IMR-90 (cell line): ENCODE results near the gene SLX9.

Experiments used
- BHLHE40 ChIP-seq: fragments of 150-350 bp; IDR thresholded peaks from 2 replicates; pipeline ENCODE4 v1.6.1; 2016; ENCODE audit warnings: mild to moderate bottlenecking, low read depth, low read length
- ELK1 ChIP-seq: fragments of 150-350 bp; IDR thresholded peaks from 2 replicates; pipeline ENCODE4 v1.6.1; 2016; ENCODE audit warnings: low read depth, mild to moderate bottlenecking, low read length, moderate library complexity, borderline replicate concordance
- FOS ChIP-seq: fragments of 150-350 bp; IDR thresholded peaks from 2 replicates; pipeline ENCODE4 v1.6.1; 2016; ENCODE audit warnings: low read depth, low read length
- MAZ ChIP-seq: IDR thresholded peaks from 2 replicates; pipeline ENCODE4 v1.6.1; 2012; ENCODE audit warnings: low read depth, mild to moderate bottlenecking, low read length, improper control_type of control experiment, moderate library complexity, borderline replicate concordance
- POLR2A ChIP-seq: IDR thresholded peaks from 2 replicates; pipeline ENCODE4 v1.6.1; 2012; ENCODE audit warnings: mild to moderate bottlenecking, low read depth, low read length
- RFX5 ChIP-seq: IDR thresholded peaks from 2 replicates; pipeline ENCODE4 v1.8.0; 2012; ENCODE audit warnings: low read depth, mild to moderate bottlenecking, low read length, moderate library complexity
- USF2 ChIP-seq: fragments of 150-350 bp; IDR thresholded peaks from 2 replicates; pipeline ENCODE4 v1.6.1; 2017; ENCODE audit warnings: mild to moderate bottlenecking, antibody characterized with exemption, low read length, low read depth

- TF ChIP-seq MAZ (no peak), FOS (no peak), RFX5 (no peak), ELK1 (no peak), POLR2A (no peak), USF2 (no peak), BHLHE40 (no peak)
Observed at GRCh38 chr21:44977616-44978340, 37.9 kb downstream of the SLX9 start.
